Brain microvascular endothelial cell (primary cell): Measurements from ENCODE around the gene HIVEP3.

Experiments
- DNase-seq: peaks from one replicate; pipeline ENCODE4 v3.0.0-alpha.2; 2020
- H3K27ac ChIP-seq: fragments of 250-450 bp; sonication (Bioruptor Pico); 2 replicates; pipeline ENCODE4 v1.5.1; 2020; ENCODE audit warnings: mild to moderate bottlenecking, moderate library complexity
- H3K27me3 ChIP-seq: fragments of 250-450 bp; sonication (Bioruptor Pico); replicated peaks from 2 replicates; pipeline ENCODE4 v1.5.1; 2020; ENCODE audit warnings: mild to moderate bottlenecking
- H3K36me3 ChIP-seq: fragments of 250-450 bp; sonication (Bioruptor Pico); replicated peaks from 2 replicates; pipeline ENCODE4 v1.5.1; 2020; ENCODE audit warnings: mild to moderate bottlenecking
- H3K4me3 ChIP-seq: 2 replicates; pipeline ENCODE4 v1.5.1; 2011; ENCODE audit warnings: low read depth, mild to moderate bottlenecking, control low read depth, low read length, moderate library complexity
- in situ Hi-C: cut with HindIII; loops from 2 replicates; pipeline ENCODE4 v1.10.0; 2017; ENCODE audit warnings: low sequenced_read_pairs, low pct_ligation_motif_present
- TF ChIP-seq, protein P1 (sequence below): IDR thresholded peaks from 2 replicates; pipeline ENCODE4 v1.5.1; 2011; ENCODE audit warnings: low read depth, mild to moderate bottlenecking, moderate library complexity, low read length, control low read depth, inconsistent platforms; ENCODE audit errors: missing control alignments

The HIVEP3 gene

DNA sequence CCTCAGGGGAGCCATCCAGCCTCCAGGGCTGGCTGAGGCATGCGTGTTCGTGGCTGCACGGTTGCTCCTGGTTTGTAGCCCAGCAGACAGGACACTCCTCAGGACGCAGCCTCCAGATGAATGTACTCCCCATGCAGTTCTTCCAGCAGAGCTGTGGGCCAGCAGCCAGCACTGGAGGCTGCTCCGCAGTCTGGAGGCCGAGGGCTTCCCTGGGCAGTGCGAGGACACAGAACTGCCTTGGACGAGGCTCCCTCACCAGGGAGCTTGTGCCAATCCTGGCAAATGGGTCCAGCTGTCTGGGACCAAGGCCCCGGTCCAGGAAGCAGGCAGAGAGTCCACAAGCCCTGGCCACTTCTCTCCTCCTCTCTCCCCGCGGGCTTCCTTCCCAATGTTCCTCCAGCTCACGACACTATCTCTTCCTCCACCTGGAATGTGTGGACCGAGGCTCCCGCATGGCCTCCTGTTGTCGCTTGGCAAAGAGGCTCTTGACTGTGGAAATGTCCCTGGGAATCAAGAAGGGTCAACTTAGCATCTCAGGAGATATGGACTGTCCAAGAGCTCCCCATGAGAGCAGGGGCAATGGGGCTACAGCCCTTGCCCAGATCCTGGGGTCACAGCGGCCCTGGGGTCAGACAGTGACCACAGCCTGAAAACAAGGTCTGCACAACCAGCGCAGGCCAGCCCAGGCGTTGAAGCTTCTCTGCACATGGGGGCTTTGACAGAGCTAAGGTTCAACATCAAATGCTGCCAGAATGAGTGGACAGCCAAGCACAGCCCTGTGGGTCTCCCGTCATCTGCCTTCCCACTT is 439.5 kb downstream of the HIVEP3 start:
- in situ Hi-C loops, result no loop called here
- DNase-seq, result peak; percentile 47
- TF ChIP-seq, protein P1, sequence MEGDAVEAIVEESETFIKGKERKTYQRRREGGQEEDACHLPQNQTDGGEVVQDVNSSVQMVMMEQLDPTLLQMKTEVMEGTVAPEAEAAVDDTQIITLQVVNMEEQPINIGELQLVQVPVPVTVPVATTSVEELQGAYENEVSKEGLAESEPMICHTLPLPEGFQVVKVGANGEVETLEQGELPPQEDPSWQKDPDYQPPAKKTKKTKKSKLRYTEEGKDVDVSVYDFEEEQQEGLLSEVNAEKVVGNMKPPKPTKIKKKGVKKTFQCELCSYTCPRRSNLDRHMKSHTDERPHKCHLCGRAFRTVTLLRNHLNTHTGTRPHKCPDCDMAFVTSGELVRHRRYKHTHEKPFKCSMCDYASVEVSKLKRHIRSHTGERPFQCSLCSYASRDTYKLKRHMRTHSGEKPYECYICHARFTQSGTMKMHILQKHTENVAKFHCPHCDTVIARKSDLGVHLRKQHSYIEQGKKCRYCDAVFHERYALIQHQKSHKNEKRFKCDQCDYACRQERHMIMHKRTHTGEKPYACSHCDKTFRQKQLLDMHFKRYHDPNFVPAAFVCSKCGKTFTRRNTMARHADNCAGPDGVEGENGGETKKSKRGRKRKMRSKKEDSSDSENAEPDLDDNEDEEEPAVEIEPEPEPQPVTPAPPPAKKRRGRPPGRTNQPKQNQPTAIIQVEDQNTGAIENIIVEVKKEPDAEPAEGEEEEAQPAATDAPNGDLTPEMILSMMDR, result no peak
- Histone ChIP-seq H3K27ac (no peak overlapping the region), H3K4me3 (no peak overlapping the region), H3K27me3 (no peaks in the 10 kb centered on the region), H3K36me3 (no peaks in the 10 kb centered on the region)

DNA sequence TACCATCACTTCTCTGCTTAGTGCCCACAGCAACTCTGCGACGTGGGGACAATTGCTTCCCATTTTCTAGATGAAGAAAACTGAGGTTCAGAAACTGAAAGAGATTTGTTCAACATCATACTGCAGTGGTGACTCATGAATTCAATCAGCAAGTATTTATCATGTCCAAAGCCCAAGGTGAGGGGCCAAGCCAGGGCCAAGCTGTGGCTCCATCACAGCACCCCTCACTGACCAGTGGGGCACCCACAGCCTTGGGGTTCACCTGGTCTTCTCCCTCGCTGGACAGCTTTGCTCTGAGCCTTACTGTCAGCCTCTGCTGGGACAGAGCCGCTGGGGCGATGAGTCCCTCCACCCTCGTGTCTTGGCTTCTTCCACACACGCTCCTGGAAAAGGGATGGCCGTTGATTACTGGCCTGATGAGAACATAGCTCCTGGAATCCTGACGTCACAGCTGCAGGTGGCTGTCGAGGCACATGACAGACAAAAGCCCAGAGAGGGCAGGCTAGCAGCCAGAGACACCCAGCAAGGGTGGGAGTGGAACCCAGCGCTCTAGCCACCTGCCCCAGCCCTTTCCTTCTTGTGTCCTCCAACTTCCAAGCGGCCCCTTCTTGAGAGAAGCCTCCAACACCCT is 440.5 kb downstream of the HIVEP3 start:
- TF ChIP-seq, protein P1, result no peak
- in situ Hi-C loops, result no loop called here
- Histone ChIP-seq H3K27ac (no peak overlapping the region), H3K27me3 (no peaks in the 10 kb centered on the region), H3K36me3 (no peaks in the 10 kb centered on the region), H3K4me3 (no peak overlapping the region)
- DNase-seq, result no peak

DNA sequence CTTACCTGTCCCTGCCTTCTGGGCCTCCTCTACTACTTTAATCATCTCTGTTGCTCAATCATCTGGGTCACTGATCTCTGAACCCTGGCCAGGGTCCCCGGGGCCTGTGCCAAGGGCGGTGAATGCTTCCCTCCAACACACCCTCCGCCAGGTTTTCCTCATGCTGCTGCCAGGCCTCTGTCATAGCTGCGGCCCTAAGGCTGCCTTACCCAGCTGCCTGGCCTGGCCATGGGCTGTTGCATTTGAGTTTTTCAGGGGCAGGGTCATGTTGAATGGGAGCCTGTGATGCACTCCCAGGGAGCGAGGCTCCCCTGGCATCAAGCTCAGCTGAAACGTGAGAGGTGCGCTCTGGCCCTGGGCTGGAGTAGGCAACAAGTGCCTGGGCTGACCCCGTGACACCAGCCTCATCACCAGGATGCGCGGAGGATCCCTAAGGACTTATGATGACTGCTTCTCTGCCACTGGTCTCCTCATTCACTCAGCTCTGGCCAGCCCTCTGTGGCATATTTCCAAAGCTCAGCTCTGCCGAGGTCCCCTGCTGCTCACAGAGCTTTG is 441.8 kb downstream of the HIVEP3 start:
- TF ChIP-seq, protein P1, result no peak
- H3K36me3 ChIP-seq, result no peaks in the 10 kb centered on the region
- no peaks in the 10 kb centered on the region for H3K27me3 ChIP-seq
- H3K27ac ChIP-seq, result no peak overlapping the region
- H3K4me3 ChIP-seq, result no peak overlapping the region
- DNase-seq, result peak; percentile 40
- in situ Hi-C loops, result no loop called here

DNA sequence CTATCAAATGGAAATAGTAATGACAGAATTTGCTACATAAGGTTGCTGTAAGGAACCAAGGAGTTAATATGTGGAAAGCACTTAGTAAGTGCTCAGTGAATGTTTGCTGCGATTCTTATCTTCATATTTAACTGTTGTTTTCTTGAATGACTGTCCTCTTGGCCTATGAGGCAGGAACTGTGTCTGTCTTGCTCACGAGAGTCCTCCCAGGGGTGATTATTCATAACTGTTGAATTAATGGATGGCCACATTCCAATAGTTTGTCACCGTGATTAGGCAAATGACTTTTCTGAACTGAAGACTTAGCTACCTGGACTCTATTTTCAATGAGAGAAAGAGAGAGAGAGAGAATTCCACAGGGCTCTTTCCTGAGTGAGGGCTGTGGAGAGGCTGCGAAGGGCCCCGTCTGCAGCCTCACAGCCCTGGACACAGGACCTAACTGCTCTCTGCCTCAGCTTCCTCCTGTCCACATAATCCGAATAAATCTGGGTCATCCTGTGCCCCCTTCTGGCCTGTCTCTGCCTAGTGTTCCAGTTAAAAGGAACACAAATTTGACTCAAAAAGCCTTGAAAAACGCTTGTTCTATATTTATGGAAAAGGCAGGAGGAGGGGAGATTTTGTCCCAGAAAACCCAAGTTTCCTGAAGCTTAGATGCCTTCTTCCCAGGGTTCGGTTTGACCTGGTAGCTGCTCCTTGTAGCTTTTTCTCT is 442.7 kb downstream of the HIVEP3 start:
- no peak for DNase-seq
- TF ChIP-seq, protein P1, result peak; percentile 50
- in situ Hi-C loops, result no loop called here
- no peaks in the 10 kb centered on the region for H3K36me3 ChIP-seq
- H3K27ac ChIP-seq, result no peak overlapping the region
- H3K27me3 ChIP-seq, result no peaks in the 10 kb centered on the region
- no peak overlapping the region for H3K4me3 ChIP-seq

DNA sequence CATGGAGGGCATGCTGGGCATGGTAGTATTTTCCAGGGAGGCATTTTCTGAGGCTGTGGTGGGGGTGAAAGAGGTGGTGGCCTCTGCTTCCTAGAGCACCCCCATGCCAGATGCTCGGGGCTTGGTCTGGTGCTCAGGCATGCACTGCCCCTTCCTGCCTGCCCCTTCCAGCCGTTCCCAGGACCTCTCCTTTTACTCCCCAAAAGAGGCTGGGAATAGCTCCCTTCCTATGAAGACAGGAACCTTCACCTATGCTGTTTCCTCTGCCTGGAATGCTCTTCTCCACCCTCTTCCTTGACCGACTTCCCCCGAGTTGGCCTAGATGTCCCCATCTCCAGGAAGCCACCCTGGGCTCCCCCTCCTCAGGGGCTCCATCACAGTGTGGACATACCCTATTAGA is 443.4 kb downstream of the HIVEP3 start:
- in situ Hi-C loops, result no loop called here
- Histone ChIP-seq H3K27ac (no peak overlapping the region), H3K27me3 (no peaks in the 10 kb centered on the region), H3K36me3 (no peaks in the 10 kb centered on the region), H3K4me3 (no peak overlapping the region)
- TF ChIP-seq, protein P1, result no peak
- DNase-seq, result no peak
